ENCODE results near the gene BAMBI.

- TF ChIP-seq, protein P1, sequence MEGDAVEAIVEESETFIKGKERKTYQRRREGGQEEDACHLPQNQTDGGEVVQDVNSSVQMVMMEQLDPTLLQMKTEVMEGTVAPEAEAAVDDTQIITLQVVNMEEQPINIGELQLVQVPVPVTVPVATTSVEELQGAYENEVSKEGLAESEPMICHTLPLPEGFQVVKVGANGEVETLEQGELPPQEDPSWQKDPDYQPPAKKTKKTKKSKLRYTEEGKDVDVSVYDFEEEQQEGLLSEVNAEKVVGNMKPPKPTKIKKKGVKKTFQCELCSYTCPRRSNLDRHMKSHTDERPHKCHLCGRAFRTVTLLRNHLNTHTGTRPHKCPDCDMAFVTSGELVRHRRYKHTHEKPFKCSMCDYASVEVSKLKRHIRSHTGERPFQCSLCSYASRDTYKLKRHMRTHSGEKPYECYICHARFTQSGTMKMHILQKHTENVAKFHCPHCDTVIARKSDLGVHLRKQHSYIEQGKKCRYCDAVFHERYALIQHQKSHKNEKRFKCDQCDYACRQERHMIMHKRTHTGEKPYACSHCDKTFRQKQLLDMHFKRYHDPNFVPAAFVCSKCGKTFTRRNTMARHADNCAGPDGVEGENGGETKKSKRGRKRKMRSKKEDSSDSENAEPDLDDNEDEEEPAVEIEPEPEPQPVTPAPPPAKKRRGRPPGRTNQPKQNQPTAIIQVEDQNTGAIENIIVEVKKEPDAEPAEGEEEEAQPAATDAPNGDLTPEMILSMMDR (IDR thresholded peaks at IDR 0.05; ENCODE audit: insufficient read depth, low read depth, low read length): no peak
- no peak for TF ChIP-seq EZH2 (IDR thresholded peaks at IDR 0.05; ENCODE audit: insufficient read depth, low read length)
Measured at GRCh38 chr10:28684157-28684985, 7.0 kb downstream of the BAMBI start.

Data from astrocyte (in vitro differentiated cells and primary cell).